ENCODE data around the gene UHRF1.

The UHRF1 gene

GRCh38 chr19:4902796-4903195 is 6.5 kb upstream of the UHRF1 start, which contains the start of gene ARRDC5:
Gene ARRDC5, minus strand, starts transcription at chr19:4902896. Its CDS starts 71 bp downstream, at chr19:4902825.
- DNase-seq = no peak

GRCh38 chr19:4904481-4904880 is 4.8 kb upstream of the UHRF1 start:
- DNase-seq = no peak

GRCh38 chr19:4906963-4907362 is 2.3 kb upstream of the UHRF1 start:
- DNase-seq = no peak

GRCh38 chr19:4908360-4908759 is 941 bp upstream of the UHRF1 start:
- no peak for DNase-seq

- DNase-seq = no peak
These were observed 533 bp upstream of the UHRF1 start for GRCh38 chr19:4908781-4909155.

- peak; percentile 91 for DNase-seq
These were observed 744 bp downstream of the UHRF1 start for GRCh38 chr19:4909897-4910593.

GRCh38 chr19:4910594-4911281 is 1.4 kb downstream of the UHRF1 start:
- DNase-seq = peak; percentile 89

- DNase-seq = no peak
These were observed 2.0 kb downstream of the UHRF1 start for GRCh38 chr19:4911314-4911713.

- DNase-seq = peak; percentile 100
These were observed 2.7 kb downstream of the UHRF1 start for GRCh38 chr19:4911786-4912672.

GRCh38 chr19:4913996-4914735 is 4.9 kb downstream of the UHRF1 start:
- peak; percentile 11 for DNase-seq

- peak; percentile 84 for DNase-seq
These were observed 5.6 kb downstream of the UHRF1 start for GRCh38 chr19:4914736-4915501.

GRCh38 chr19:4916292-4917082 is 7.2 kb downstream of the UHRF1 start:
- no peak for DNase-seq

- no peak for DNase-seq
These were observed 13.4 kb downstream of the UHRF1 start for GRCh38 chr19:4922530-4923275.

- DNase-seq = no peak
These were observed 14.0 kb downstream of the UHRF1 start for GRCh38 chr19:4923276-4923747.

- DNase-seq = no peak
These were observed 19.9 kb downstream of the UHRF1 start for GRCh38 chr19:4929186-4929585.

- no peak for DNase-seq
These were observed 21.4 kb downstream of the UHRF1 start for GRCh38 chr19:4930664-4931063.

- no peak for DNase-seq
These were observed 23.4 kb downstream of the UHRF1 start for GRCh38 chr19:4932711-4933110.

GRCh38 chr19:4933528-4933927 is 24.2 kb downstream of the UHRF1 start:
- no peak for DNase-seq

- DNase-seq = no peak
These were observed 26.1 kb downstream of the UHRF1 start for GRCh38 chr19:4935444-4935843.

GRCh38 chr19:4937060-4937459 is 27.8 kb downstream of the UHRF1 start:
- DNase-seq = no peak

Data from fibroblast of upper back skin (primary cell).